KOPT-K1 (cell line): Measurements from ENCODE around the gene TMEM59.
"Not testable (repeated sequence)": the region's sequence is repeated elsewhere in the genome, so short reads cannot be mapped to it uniquely, and the experiment has no call there.

Experiments
- H3K27ac ChIP-seq: fragments of 200-600 bp; sonication (generic); 2 replicates; pipeline ENCODE4 v1.5.1; 2016; ENCODE audit warnings: antibody characterized with exemption, mild to moderate bottlenecking, low read depth, low read length; ENCODE audit not compliant: poor library complexity, severe bottlenecking
- H3K36me3 ChIP-seq: fragments of 200-600 bp; sonication (generic); 2 replicates; pipeline ENCODE4 v1.5.1; 2017; ENCODE audit warnings: antibody characterized with exemption, mild to moderate bottlenecking, low read length, moderate library complexity; ENCODE audit not compliant: insufficient read depth
- H3K9me3 ChIP-seq: fragments of 200-600 bp; sonication (generic); 2 replicates; pipeline ENCODE4 v1.5.1; 2017; ENCODE audit warnings: antibody characterized with exemption, low read length, mild to moderate bottlenecking; ENCODE audit not compliant: insufficient read depth, poor library complexity, severe bottlenecking

The TMEM59 gene

DNA sequence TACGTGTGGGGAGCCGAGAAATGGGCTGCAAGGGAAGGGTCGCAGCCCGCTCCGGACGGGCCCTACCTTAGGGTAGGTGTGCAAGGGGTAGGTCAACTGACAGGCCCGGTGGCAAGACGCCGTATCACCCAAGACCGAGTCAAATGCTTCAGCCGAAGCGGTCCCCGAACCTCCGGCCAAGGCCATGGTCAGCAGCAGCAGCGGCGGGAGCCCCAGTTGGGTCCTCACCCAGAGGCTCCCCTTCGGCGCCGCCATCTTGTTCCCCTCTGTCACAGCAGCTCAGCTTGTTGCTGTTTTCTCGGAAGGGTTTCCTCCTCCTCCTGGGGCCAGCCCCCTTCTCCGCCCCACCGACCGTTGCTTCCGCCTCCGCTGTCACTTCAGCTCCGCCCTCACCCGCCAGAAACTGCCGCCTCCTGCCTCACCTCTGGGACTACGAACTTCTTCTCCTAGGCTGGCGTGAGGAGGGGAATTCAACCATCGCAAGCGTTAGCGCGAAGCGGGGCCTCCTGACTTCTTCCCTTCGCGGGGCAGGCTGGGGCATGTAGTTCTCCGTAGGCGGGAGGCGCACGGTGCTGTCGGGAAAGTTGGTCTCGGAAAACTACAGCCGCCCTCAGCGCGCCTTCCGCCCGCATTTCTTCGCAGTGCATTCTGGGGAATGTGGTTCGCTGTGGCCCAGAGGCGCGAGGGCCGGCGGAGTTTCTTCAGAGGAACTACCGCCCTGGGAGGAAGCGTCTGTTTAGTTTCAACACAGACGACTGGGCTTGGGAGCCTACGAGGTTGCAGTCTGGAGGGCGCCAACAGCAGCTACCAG lies at the start of gene TMEM59, which contains the start of gene TCEANC2:
Gene TMEM59 (minus strand): TSS at position 271 of the 811 bp plus-strand sequence. CDS start 16 bp downstream, at position 255.
Gene TCEANC2 (plus strand): TSS at position 675 of the 811 bp plus-strand sequence. CDS start 815 bp downstream, outside the sequence.
- Histone ChIP-seq H3K36me3 (0 out of 2 replicates have a peak, but pooled peaks cover 6% of the 10 kb centered on the region), H3K27ac (peak within 1 kb of the TSS; percentile 84), H3K9me3 (no peaks in the 10 kb centered on the region)

DNA sequence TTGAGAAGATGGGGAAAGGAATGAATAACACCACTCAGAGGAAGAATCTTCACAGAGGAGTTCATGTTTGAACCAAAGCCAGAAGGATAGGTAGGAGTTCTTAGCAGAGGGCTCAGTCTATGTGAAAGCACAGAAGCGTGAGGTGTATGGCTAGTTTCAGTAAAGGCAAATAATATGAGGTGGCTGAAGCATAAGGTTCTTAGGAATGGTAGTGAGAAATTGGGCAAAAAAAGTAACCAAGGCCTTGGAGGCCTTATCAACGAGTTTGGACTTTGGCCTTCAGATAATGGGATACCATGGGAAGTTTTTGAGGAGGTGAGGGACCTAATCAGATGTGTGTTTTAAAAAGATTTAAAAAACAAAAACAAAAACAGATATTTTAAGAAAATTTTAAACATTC lies 47.5 kb upstream of the TMEM59 start:
- H3K27ac ChIP-seq, result no peak overlapping the region
- peaks cover 22% of the 10 kb centered on the region for H3K36me3 ChIP-seq
- H3K9me3 ChIP-seq, result no peaks in the 10 kb centered on the region

- no peaks in the 10 kb centered on the region for H3K9me3 ChIP-seq
- peaks cover 22% of the 10 kb centered on the region for H3K36me3 ChIP-seq
- no peak overlapping the region for H3K27ac ChIP-seq
These were observed 46.1 kb upstream of the TMEM59 start for GRCh38 chr1:54099061-54099610.

DNA sequence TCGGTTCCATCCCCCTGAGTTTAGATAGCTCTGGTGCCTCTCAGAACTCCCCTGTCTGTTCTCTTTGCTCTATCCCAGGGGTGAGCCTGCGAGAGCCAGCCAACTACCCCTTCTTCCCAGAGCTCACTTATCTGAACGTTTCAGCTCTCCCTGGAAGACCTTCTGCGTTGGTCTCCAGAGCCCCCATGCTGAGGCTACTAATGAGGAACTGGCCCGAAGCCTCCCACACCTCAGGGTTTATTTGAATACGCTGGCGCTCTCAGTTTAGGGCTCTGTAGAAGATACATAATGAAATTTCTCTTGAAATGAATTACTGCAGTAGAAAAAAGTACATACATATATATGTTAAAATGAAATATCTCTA lies 43.9 kb upstream of the TMEM59 start:
- no peak overlapping the region for H3K27ac ChIP-seq
- peaks cover 22% of the 10 kb centered on the region for H3K36me3 ChIP-seq
- H3K9me3 ChIP-seq, result no peaks in the 10 kb centered on the region

- Histone ChIP-seq H3K27ac (no peak overlapping the region), H3K36me3 (peaks cover 22% of the 10 kb centered on the region), H3K9me3 (no peaks in the 10 kb centered on the region)
These were observed 43.3 kb upstream of the TMEM59 start for GRCh38 chr1:54096227-54096876.

DNA sequence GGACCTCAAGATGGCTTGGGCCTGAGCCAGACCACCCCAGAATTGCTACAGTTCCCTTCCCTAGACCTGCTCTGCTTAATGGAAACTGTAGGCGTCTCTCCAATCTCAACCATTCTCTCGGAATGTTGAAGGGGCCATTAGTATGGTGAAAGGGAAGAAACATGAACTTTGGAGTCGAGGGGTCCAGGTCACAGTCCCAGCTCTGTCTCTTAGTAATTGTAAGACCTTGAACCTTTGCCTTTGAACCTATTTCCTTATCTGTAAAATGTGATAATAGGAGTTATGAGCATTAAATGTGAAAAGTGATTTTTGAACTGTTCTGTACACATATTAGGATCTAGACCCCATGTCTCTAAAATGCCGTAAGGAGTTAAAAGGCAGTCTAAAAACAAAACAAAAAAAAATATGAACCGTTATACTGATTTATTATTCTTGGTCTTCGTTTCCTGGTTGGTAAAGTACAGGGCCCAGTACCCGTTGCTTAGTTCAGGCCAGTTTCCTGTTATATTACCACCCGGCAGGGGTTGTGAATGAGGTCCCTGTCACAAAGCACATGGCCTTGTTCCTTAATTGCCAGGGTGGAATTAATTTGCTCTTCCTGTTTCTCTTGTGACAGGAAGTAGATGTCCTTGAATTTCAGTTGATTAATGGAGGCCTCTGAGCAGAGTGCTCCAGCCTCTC lies 42.7 kb upstream of the TMEM59 start:
- Histone ChIP-seq H3K36me3 (peaks cover 22% of the 10 kb centered on the region), H3K27ac (no peak overlapping the region), H3K9me3 (no peaks in the 10 kb centered on the region)

- peaks cover 25% of the 10 kb centered on the region for H3K36me3 ChIP-seq
- not testable (repeated sequence) for H3K9me3 ChIP-seq, H3K27ac ChIP-seq
These were observed 41.7 kb upstream of the TMEM59 start for GRCh38 chr1:54094730-54095105.

- Histone ChIP-seq H3K36me3 (peaks cover 29% of the 10 kb centered on the region), H3K27ac (no peak overlapping the region), H3K9me3 (no peaks in the 10 kb centered on the region)
These were observed 41.2 kb upstream of the TMEM59 start for GRCh38 chr1:54094001-54094729.

DNA sequence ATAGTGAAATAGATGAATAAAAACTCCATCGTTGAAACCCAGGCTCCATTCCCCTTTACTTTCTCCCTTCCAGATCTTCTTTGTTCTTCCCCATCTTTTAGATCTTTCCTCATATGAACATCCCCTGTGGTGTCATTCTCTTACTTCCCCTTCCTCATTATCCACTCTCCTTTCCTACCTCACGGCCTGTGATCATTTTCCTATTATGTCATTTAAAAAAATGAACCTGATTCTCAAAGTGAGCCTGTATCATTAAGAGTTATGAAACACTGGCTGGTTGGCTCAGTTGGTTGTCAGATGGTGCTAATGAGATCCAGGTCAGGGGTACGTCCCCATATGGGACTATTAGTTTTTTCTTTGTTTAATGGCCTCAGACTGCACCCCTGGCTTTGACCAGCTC lies 38.7 kb upstream of the TMEM59 start:
- H3K27ac ChIP-seq, result no peak overlapping the region
- H3K9me3 ChIP-seq, result no peaks in the 10 kb centered on the region
- H3K36me3 ChIP-seq, result peaks cover 19% of the 10 kb centered on the region

DNA sequence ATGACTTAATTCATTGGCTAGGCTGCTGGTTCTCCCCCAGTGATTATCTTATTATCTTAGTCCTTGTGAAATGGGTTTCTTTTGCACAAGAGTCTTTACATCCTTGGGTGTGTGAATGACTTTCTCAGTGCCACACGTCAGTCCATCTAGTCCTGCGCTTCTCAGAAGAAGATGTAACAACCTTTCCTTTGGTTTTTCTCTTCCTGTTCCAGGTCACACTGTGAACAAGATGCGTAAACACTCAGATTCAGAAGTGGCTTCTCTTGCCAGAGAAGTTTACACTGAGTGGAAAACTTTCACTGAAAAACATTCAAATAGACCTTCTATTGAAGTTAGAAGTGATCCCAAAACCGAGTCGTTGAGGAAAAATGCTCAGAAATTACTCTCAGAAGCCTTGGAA lies 35.4 kb upstream of the TMEM59 start:
- Histone ChIP-seq H3K27ac (no peak overlapping the region), H3K9me3 (no peaks in the 10 kb centered on the region), H3K36me3 (0 out of 2 replicates have a peak, but pooled peaks cover 12% of the 10 kb centered on the region)

DNA sequence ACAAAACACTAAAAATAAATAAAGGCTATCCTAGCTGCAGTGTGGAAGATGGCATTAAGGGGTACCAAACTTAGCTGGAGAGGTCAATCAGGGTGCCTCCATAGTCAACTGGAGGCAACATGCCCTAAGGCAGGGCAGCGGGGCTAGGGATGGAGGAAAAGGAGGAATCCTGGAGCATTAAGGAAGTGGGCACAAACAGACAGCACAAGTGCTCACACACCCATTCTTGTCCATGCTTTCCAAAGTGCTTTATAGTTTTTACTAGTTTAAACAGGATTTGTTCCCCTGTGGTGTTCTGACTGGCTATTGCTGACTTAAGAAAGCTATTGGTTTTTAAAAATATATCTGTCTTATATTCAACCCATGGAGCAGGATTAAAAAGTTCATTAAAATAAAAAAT lies 33.8 kb upstream of the TMEM59 start:
- Histone ChIP-seq H3K9me3 (no peaks in the 10 kb centered on the region), H3K36me3 (0 out of 2 replicates have a peak, but pooled peaks cover 12% of the 10 kb centered on the region), H3K27ac (no peak overlapping the region)

DNA sequence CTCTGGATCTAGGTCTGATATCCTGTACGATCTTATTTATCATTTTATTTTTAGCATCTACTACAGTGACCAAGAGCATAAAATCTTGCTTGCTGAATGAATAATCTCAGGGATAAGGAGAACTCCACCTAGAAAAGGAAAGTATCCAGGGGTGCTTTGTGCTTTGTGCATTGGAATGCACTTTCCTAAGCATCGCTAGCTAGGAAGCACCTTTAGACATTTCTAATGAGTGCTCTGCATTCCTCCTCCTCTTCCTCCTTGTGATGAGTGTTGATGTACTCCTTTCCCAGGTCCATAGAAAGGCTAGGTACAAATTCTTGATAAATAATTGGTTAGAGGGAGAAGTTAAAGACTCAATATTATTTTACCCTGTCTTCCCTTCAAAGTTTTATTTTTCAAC lies 31.8 kb upstream of the TMEM59 start:
- Histone ChIP-seq H3K27ac (no peak overlapping the region), H3K36me3 (0 out of 2 replicates have a peak, but pooled peaks cover 9% of the 10 kb centered on the region), H3K9me3 (no peaks in the 10 kb centered on the region)

DNA sequence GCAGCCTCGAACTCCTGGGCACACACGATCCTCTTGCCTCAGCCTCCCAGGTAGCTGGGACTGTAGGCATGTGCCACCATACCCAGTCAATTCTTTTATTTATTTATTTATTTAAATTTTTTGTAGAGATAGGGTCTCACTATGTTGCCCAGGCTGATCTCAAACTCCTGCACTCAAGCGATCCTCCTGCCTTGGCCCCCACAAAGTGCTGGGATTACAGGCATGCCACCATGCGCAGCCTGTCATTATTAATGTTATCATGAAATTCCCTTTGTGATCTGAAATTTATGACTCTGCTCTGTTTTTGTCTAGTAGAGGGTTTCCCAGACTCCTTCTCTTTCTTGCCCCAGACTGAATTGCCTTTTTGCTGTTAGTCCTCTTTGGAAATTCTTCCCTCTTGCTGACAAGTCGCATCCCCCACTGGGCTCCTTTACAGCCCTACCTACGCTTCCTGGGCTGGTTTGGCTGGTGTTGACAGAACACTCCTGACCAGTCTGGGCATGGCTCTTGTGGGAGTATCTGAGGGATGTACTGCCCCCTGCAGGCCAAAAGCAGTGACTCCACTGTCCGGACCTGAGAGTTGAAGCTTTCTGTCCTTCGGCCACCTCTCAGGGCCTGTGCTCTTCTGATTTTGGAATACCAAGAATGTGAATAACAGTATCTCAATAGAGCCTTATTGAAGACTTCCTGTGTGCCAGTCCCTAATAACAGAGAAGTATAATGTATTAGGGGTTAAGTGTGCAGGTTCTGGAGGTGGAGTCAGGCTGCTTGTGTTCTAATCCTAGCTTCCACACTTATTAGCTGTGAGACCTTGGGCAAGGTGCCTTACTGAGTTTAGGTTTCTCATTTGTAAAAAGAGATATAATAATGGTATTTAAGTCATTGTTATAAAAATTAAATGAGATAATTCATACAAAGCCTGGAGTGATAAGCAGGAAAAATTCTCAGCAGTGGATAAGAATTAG lies 28.6 kb upstream of the TMEM59 start:
- Histone ChIP-seq H3K36me3 (no peaks in the 10 kb centered on the region), H3K9me3 (no peaks in the 10 kb centered on the region), H3K27ac (no peak overlapping the region)
